ENCODE results near the gene TNFRSF4. TPM values are rescaled to one million over a fixed set of nuclear protein-coding genes. Genes with fewer than 3 reads are reported as not detected.

TNFRSF4 gene
- total and polyA plus RNA-seq, 2 of the 8 experiments (the other 6 are each of a cell fraction or from before 2014, with no cell fraction given): 0.06 TPM; not detected in 1

GRCh38 chr1:1203561-1204424 is 10.2 kb downstream of the TNFRSF4 start (continued):
- TF ChIP-seq KDM4A (IDR thresholded peaks at IDR 0.05; ENCODE audit: low read depth, low read length, severe bottlenecking): no peak
